ENCODE measurements around the gene FLNB.

Gene FLNB

DNA sequence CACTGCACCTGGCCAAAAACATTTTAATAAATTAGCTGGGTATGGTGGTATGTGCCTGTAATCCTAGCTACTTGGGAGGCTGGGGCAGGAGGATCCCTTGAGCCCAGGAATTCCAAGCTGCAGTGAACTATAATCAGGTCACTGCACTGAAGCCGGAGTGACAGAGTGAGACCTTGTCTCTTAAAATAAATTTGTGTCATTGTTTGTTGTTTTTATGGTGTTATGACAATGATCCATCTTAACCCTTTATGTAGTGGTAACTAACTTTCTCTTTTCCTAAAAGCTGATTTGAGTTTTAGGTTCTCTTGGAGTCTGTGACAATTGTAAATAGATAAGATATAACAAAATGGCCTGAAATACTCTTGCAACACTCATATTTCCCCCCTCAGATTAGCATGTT is 20.7 kb downstream of the FLNB start (continued):
- TF ChIP-seq TSHZ2 (CRISPR knock-in tag; IDR thresholded peaks at IDR 0.05) (no peak), ZFP3 (CRISPR knock-in tag; IDR thresholded peaks at IDR 0.05) (no peak), ZFP30 (CRISPR knock-in tag; IDR thresholded peaks at IDR 0.05) (no peak)

DNA sequence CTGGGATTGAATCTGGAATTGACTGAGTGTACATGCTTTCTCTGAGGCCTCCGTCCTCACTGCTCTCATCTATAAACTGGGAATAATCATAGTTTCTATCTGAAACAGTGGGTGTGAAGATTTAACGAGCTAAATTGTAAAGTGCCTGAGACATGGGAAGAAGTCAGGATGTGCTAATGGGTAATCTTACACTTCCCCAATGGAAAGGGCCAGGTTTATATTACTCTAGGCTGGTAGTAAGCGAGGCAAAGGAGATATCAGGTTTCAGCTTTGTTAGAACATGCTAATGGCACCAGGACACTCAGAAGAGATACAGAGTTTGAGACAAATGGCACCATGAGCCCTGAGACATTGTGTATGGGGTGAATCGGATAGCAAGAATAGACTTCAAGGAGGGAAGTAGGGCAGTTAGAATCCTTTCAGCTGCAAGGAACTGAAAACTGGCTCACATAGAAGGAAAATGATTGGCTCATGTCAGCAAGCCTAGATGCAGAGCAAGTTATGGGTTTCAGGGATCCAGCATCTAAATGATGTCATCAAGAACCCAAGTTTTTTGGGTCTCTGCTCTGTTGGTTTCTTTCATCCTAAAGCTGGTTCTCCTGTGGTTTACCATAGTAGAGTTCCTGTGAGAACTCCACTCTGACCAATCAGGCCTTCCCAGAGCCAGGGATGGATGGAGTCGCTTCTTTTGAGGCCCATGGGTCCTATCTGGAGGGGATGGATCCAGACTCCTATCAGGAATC is 21.8 kb downstream of the FLNB start:
- TF ChIP-seq BACH2 (CRISPR knock-in tag; IDR thresholded peaks at IDR 0.05; ENCODE audit: borderline replicate concordance) (no peak), ISL1 (CRISPR knock-in tag; IDR thresholded peaks at IDR 0.05) (no peak), ESRRG (CRISPR knock-in tag; IDR thresholded peaks at IDR 0.05) (no peak), TSHZ2 (CRISPR knock-in tag; IDR thresholded peaks at IDR 0.05) (no peak), ZNF565 (CRISPR knock-in tag; conservative IDR thresholded peaks at IDR 0.05; ENCODE audit: low read depth) (no peak), TOX (CRISPR knock-in tag; IDR thresholded peaks at IDR 0.05; ENCODE audit: borderline replicate concordance) (no peak), ZFP3 (CRISPR knock-in tag; IDR thresholded peaks at IDR 0.05) (no peak), PPARA (CRISPR knock-in tag; IDR thresholded peaks at IDR 0.05; ENCODE audit: borderline replicate concordance) (no peak), RARB (CRISPR knock-in tag; IDR thresholded peaks at IDR 0.05) (no peak), ZFP30 (CRISPR knock-in tag; IDR thresholded peaks at IDR 0.05) (no peak), ZNF70 (CRISPR knock-in tag; IDR thresholded peaks at IDR 0.05) (no peak), ARNTL (CRISPR knock-in tag; IDR thresholded peaks at IDR 0.05; ENCODE audit: borderline replicate concordance, low read depth) (no peak), CSDC2 (CRISPR knock-in tag; IDR thresholded peaks at IDR 0.05) (no peak)
- TF ChIP-seq, protein P1, sequence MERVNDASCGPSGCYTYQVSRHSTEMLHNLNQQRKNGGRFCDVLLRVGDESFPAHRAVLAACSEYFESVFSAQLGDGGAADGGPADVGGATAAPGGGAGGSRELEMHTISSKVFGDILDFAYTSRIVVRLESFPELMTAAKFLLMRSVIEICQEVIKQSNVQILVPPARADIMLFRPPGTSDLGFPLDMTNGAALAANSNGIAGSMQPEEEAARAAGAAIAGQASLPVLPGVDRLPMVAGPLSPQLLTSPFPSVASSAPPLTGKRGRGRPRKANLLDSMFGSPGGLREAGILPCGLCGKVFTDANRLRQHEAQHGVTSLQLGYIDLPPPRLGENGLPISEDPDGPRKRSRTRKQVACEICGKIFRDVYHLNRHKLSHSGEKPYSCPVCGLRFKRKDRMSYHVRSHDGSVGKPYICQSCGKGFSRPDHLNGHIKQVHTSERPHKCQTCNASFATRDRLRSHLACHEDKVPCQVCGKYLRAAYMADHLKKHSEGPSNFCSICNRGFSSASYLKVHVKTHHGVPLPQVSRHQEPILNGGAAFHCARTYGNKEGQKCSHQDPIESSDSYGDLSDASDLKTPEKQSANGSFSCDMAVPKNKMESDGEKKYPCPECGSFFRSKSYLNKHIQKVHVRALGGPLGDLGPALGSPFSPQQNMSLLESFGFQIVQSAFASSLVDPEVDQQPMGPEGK (CRISPR knock-in tag; IDR thresholded peaks at IDR 0.05; ENCODE audit: borderline replicate concordance): no peak
- TF ChIP-seq, protein P2, sequence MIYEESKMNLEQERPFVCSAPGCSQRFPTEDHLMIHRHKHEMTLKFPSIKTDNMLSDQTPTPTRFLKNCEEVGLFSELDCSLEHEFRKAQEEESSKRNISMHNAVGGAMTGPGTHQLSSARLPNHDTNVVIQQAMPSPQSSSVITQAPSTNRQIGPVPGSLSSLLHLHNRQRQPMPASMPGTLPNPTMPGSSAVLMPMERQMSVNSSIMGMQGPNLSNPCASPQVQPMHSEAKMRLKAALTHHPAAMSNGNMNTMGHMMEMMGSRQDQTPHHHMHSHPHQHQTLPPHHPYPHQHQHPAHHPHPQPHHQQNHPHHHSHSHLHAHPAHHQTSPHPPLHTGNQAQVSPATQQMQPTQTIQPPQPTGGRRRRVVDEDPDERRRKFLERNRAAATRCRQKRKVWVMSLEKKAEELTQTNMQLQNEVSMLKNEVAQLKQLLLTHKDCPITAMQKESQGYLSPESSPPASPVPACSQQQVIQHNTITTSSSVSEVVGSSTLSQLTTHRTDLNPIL (CRISPR knock-in tag; IDR thresholded peaks at IDR 0.05; ENCODE audit: low read depth): no peak
- TF ChIP-seq, protein P3, sequence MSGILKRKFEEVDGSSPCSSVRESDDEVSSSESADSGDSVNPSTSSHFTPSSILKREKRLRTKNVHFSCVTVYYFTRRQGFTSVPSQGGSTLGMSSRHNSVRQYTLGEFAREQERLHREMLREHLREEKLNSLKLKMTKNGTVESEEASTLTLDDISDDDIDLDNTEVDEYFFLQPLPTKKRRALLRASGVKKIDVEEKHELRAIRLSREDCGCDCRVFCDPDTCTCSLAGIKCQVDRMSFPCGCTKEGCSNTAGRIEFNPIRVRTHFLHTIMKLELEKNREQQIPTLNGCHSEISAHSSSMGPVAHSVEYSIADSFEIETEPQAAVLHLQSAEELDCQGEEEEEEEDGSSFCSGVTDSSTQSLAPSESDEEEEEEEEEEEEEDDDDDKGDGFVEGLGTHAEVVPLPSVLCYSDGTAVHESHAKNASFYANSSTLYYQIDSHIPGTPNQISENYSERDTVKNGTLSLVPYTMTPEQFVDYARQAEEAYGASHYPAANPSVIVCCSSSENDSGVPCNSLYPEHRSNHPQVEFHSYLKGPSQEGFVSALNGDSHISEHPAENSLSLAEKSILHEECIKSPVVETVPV (CRISPR knock-in tag; IDR thresholded peaks at IDR 0.05): no peak
- no peak for ATAC-seq

GRCh38 chr3:58032186-58032585 is 24.0 kb downstream of the FLNB start:
- no peak for ATAC-seq
- no peak for TF ChIP-seq CSDC2 (CRISPR knock-in tag; IDR thresholded peaks at IDR 0.05)
- TF ChIP-seq ZFP3 (CRISPR knock-in tag; IDR thresholded peaks at IDR 0.05): no peak
- no peak for TF ChIP-seq ZFP30 (CRISPR knock-in tag; IDR thresholded peaks at IDR 0.05)
- TF ChIP-seq ISL1 (CRISPR knock-in tag; IDR thresholded peaks at IDR 0.05): no peak
- no peak for TF ChIP-seq BACH2 (CRISPR knock-in tag; IDR thresholded peaks at IDR 0.05; ENCODE audit: borderline replicate concordance)

Measured in SK-N-SH treated with all-trans-retinoic acid at 6 μM for 48 hours (cell line).